HG02970 (cell line): ENCODE measurements around the gene BRINP3.
"Not testable (repeated sequence)": the region's sequence is repeated elsewhere in the genome, so short reads cannot be mapped to it uniquely, and the experiment has no call there.

Experiments
- ATAC-seq: cut with Tn5 transposase; IDR thresholded peaks from one replicate; pipeline ENCODE4 v1.9.1; 2021; ENCODE audit warnings: mild to moderate bottlenecking, moderate library complexity, moderate number of reproducible peaks; ENCODE audit not compliant: unreplicated experiment, low FRiP score

The BRINP3 gene

GRCh38 chr1:190138266-190138665, 339.4 kb downstream of the BRINP3 start:
- no peak for ATAC-seq

GRCh38 chr1:190129366-190129765, 348.3 kb downstream of the BRINP3 start:
- ATAC-seq, result no peak

- ATAC-seq, result no peak
Measured at GRCh38 chr1:190126728-190127127, 350.9 kb downstream of the BRINP3 start.

GRCh38 chr1:190124068-190124467, 353.6 kb downstream of the BRINP3 start:
- no peak for ATAC-seq

GRCh38 chr1:190120564-190120963, 357.1 kb downstream of the BRINP3 start:
- not testable (repeated sequence) for ATAC-seq

GRCh38 chr1:190119683-190120082, 358.0 kb downstream of the BRINP3 start:
- no peak for ATAC-seq

- ATAC-seq, result no peak
Measured at GRCh38 chr1:190116921-190117320, 360.7 kb downstream of the BRINP3 start.

GRCh38 chr1:190104961-190105360, 372.7 kb downstream of the BRINP3 start:
- no peak for ATAC-seq

GRCh38 chr1:190102757-190103326, 374.8 kb downstream of the BRINP3 start:
- ATAC-seq, result no peak

- no peak for ATAC-seq
Measured at GRCh38 chr1:190101756-190102155, 375.9 kb downstream of the BRINP3 start.

- ATAC-seq, result no peak
Measured at GRCh38 chr1:190098756-190099155, 378.9 kb downstream of the BRINP3 start.

GRCh38 chr1:190098107-190098506, 379.6 kb downstream of the BRINP3 start:
- no peak for ATAC-seq

- no peak for ATAC-seq
Measured at GRCh38 chr1:190095596-190095995, 382.1 kb downstream of the BRINP3 start.

- no peak for ATAC-seq
Measured at GRCh38 chr1:190084552-190084951, 393.1 kb downstream of the BRINP3 start.

- no peak for ATAC-seq
Measured at GRCh38 chr1:190068304-190068703, 409.4 kb downstream of the BRINP3 start.

- ATAC-seq, result no peak
Measured at GRCh38 chr1:190067592-190067991, 410.1 kb downstream of the BRINP3 start.

- no peak for ATAC-seq
Measured at GRCh38 chr1:190066011-190066410, 411.7 kb downstream of the BRINP3 start.

- no peak for ATAC-seq
Measured at GRCh38 chr1:190049314-190049713, 428.4 kb downstream of the BRINP3 start.
